NB4 (cell line): Measurements from ENCODE around the gene STK32C.

Experiments used
- DNase-seq: peaks from one replicate; pipeline ENCODE4 v3.0.0; 2010; ENCODE audit warnings: low read depth
- H3K4me3 ChIP-seq: one replicate; pipeline ENCODE4 v1.5.1; 2011; ENCODE audit warnings: mild to moderate bottlenecking, low read depth, low read length, moderate library complexity
- MYC ChIP-seq: IDR thresholded peaks from 2 replicates; pipeline ENCODE4 v1.6.1; 2011; ENCODE audit warnings: low read depth, low read length
- POLR2A ChIP-seq: IDR thresholded peaks from 2 replicates; pipeline ENCODE4 v1.6.1; 2011; ENCODE audit warnings: mild to moderate bottlenecking; ENCODE audit not compliant: insufficient read length; ENCODE audit errors: extremely low read depth
- TF ChIP-seq, protein P1 (sequence below): IDR thresholded peaks from one replicate; pipeline ENCODE4 v1.5.1; 2012; ENCODE audit warnings: low read depth, low read length
- TF ChIP-seq, protein P2 (sequence below): IDR thresholded peaks from 2 replicates; pipeline ENCODE4 v1.6.1; 2011; ENCODE audit warnings: low read depth, low read length

STK32C gene

DNA sequence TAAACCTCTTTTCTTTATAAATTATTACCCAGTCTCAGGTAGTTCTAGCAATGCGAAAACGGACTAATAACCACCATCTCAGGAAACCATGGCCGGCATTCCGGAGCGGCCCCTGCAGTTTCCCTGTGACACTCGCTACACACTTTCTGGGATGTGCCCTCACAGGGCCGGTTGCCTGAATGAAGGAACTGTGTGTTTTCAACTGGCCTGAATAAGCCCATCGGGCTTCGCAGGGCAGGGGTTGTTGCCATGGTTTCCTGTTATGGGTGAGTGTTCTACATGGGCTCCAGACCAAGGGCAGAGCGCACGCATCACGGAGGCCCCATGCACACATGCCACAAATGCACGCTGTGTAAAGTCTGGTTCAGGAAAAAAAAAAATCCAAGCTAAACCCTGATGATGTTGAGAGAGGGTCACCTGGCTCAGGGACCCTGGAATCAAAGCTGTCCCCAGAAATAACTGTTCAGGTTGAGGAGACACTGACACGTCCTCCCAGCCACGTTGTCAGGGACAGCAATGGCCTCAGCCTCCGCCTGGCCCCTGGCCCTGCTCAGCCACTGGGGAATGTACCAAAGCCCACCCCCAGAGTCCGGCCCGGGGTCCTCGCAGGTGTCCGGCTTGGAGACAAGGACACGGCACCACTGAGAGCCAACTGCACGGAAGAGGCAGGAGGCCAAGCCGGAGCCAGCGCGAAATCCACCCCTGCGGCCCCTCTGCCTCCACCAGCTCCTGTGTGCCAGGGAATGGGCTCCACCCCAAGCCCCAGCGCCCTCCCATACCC, 47.9 kb downstream of the STK32C start:
- H3K4me3 ChIP-seq: no peak overlapping the region
- DNase-seq: no peak
- no peak for TF ChIP-seq POLR2A
- TF ChIP-seq MYC: no peak
- TF ChIP-seq, protein P1, sequence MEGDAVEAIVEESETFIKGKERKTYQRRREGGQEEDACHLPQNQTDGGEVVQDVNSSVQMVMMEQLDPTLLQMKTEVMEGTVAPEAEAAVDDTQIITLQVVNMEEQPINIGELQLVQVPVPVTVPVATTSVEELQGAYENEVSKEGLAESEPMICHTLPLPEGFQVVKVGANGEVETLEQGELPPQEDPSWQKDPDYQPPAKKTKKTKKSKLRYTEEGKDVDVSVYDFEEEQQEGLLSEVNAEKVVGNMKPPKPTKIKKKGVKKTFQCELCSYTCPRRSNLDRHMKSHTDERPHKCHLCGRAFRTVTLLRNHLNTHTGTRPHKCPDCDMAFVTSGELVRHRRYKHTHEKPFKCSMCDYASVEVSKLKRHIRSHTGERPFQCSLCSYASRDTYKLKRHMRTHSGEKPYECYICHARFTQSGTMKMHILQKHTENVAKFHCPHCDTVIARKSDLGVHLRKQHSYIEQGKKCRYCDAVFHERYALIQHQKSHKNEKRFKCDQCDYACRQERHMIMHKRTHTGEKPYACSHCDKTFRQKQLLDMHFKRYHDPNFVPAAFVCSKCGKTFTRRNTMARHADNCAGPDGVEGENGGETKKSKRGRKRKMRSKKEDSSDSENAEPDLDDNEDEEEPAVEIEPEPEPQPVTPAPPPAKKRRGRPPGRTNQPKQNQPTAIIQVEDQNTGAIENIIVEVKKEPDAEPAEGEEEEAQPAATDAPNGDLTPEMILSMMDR: no peak
- TF ChIP-seq, protein P2, sequence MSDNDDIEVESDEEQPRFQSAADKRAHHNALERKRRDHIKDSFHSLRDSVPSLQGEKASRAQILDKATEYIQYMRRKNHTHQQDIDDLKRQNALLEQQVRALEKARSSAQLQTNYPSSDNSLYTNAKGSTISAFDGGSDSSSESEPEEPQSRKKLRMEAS: no peak

DNA sequence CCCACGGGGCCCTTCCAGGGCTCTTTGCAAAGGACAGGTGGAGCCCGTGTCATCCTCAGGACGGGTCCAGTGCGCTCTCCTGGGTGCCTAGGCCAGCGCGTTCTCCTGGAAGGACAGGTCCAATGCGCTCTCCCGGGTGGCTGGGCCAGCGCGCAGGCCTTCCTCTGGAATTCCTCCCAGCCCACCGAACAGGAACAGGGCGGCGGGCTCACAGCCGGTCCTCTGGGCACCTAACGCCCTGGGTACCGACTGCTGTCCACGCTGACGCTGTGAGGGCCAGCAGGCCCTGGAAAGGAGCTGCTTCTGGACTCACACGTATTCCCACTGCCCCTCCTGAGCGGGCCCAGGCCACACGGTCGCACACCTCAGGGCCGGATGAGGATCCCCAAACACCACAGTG, 49.3 kb downstream of the STK32C start:
- DNase-seq: no peak
- TF ChIP-seq POLR2A (no peak), MYC (no peak)
- TF ChIP-seq, protein P2: no peak
- TF ChIP-seq, protein P1: no peak
- no peak overlapping the region for H3K4me3 ChIP-seq

DNA sequence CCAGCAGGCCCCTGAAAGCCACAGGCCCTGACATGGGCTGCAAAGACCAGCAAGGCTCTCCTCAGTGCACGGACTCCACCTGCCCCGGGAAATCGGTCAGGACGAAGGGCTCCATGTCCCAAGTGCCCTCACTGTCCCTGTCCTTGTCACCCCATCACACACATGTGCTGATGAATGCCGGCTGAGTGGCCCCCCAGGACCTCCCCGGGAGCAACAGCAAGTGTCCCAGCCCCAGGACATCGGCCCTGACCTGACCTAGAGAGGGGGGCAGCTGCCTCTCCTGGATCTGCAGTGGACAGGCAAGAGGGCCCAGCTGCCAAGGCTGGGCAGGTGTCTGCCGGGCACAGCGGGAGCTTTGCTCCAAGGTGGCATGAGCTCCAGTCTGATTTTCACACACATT, 49.8 kb downstream of the STK32C start:
- H3K4me3 ChIP-seq: no peak overlapping the region
- DNase-seq: no peak
- TF ChIP-seq, protein P1: no peak
- TF ChIP-seq, protein P2: no peak
- TF ChIP-seq POLR2A (no peak), MYC (no peak)

DNA sequence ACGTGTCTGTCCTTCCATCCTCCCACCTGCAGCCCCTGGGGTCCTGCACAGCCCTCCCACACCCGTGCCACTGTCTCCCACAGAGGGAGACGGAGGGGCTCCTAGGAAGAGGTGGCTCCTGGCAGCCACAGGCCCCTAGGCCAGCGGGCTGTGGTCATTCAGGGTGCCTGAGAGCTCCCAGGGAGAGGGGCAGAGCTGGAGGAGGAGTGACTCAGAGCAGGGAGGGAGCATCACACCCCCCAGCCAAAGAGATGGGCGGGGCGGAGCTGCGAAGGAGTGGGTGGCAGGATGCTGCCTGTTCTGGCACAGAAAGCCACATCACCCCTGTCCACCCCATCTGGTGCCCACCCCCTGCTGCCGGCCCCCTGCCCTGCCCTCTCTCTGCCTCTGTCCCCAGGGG, 50.5 kb downstream of the STK32C start:
- H3K4me3 ChIP-seq: no peak overlapping the region
- DNase-seq: peak; percentile 49
- TF ChIP-seq POLR2A: no peak
- TF ChIP-seq, protein P2: no peak
- TF ChIP-seq, protein P1: no peak
- TF ChIP-seq MYC: no peak

DNA sequence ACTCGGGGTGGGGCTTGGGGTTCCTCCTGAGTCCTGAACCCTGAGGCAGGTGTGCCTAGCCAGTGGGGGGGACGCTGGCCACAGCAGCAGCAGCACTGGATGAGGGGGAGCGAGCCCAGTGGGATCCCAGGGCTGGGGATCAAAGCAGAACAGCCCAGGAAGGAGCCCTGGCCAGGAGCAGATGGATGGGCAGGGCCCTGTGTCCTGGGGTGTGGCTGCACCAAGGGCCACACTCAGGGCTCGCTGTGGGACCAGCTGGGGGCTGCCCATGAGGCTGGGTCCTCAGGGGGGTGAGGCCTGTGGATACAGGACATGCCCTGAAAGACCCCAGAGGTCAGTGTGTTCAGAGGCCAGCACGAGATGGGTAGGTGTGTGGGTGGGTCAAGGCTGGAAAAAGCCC, 50.9 kb downstream of the STK32C start:
- TF ChIP-seq, protein P1: no peak
- TF ChIP-seq MYC: no peak
- TF ChIP-seq POLR2A: no peak
- TF ChIP-seq, protein P2: no peak
- DNase-seq: no peak
- H3K4me3 ChIP-seq: no peak overlapping the region
